ENCODE results near the gene ETS2.

ETS2 gene

DNA sequence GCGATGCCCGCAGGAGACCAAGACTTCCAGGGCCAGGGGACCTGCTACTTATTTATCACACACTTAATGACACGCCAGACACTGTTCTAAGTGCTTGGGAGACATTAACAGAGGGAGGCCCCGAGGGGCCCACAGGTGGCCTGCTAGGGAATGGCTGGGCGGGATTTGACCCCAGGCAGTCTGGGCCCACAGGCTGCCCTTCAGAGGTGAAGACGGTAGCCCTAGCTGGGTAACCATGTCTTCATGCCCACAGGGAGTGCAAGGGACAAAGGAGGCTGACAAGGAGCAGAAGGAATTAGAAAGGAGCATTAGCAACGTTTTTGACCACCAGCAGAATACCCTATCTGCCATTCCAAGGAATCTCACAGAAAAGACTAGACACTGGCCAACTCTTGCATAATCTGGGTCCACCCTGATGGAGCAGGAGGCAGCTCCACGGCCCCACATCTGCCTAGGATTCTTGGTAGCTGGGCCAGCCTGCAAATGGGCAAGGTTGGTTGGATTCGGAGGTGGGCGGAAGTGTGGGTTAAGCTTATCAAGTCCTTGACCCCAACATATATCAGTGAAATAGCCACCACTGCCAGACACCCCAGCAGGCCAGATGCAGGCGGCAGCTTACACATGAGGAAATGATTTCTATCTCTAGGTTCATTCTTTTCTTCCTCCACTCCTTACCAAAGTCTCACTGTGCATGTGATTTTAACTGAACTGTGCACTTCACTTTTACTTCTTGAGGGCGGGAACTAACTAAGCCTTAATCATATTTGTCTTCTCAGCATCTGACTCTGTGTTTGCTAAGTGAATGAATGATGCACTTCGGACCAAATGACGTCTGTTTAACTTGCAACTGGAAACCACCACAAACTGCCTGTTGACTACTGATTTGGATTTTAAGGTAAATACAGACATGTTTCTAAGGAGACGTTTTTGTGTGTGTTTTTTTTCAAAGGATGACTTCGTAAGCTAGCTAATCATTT lies 3.4 kb upstream of the ETS2 start:
- no peak for DNase-seq

DNA sequence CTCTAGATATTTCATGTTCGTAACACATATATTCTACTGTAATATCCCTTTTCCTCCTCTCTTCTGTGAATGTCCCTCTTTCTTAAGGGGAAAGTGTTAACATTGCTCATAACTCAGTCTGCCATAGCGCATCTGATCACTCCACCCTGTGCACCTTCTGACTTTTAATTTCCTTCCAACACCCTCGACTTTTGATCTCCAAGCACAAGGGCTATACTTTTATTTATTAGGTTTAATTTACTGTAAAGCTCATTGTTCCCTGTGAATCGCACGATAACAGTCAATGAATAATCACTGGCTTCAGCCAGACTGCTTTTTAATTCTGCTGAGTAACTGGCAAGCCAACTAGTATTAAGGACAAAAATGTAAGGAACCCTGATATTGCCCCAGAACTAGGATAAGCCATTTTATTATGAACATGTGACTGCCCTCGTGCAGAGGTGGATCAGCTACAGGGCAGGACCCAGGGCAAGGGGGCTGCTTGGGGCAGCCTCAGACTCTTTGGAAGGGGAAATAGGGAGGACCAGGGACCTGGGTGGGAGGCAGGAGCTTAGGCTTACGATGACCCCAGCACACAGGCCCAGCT lies 2.6 kb upstream of the ETS2 start:
- no peak for DNase-seq

DNA sequence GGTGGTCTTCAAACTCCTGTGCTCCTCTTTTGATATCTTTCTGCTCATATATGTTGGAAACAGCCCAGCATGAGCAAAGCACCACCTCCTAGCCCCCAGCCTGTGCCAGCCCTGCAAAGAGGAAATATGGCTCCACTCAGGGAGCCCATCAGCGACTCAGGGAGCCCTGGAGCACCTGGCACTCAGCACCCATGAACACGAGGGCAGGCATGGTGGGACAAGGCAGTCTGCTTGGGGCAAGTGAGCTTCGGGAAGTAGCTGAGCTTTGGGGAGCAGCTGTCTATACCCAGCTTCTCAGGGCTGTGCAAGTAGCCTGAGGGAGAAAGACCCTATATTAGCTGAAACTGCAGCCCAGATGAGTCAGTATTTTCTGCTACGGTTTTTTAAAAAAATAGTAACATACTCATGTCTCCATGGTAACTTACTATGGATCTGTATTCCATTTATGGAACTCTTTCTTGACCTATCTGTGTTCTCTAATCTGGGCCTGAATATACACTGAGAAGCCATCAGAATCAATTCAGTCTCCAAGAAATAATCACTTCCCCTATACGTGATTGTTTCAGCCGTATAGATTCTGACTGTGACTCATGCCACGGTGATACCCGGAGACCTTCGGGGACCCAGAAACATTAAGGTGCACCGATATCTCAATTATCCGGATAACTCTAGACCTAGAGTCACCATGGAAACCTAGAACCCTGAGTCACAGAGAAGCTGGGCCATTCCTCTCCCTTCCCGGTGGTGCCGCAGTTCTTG lies 1.5 kb upstream of the ETS2 start:
- no peak for DNase-seq

DNA sequence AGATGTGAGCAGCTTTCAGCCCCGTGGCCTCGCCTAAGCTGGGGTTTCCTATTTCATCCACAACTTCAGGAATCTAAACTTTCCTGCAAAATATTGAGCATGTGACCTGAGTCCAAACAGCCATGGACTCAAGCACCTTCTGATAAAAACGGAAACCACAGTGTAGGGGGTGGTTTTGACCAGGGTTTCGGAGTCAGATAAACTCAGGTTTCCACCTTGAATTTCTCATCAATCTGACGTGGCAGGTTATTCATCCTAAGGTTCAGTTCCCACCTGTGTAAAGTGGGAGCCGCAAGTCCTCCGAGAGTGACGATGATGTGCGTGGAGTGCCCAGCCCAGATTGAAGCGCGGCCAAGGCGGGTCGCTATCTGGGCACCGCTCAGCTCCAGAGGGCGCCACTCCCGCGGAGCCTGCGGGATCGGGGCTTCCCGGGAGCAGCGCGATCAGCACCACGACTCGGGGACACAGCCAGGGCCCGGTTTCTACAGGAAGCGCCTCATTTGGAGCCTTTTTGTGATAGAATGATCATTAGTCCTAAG lies 871 bp upstream of the ETS2 start:
- DNase-seq = peak; percentile 20

DNA sequence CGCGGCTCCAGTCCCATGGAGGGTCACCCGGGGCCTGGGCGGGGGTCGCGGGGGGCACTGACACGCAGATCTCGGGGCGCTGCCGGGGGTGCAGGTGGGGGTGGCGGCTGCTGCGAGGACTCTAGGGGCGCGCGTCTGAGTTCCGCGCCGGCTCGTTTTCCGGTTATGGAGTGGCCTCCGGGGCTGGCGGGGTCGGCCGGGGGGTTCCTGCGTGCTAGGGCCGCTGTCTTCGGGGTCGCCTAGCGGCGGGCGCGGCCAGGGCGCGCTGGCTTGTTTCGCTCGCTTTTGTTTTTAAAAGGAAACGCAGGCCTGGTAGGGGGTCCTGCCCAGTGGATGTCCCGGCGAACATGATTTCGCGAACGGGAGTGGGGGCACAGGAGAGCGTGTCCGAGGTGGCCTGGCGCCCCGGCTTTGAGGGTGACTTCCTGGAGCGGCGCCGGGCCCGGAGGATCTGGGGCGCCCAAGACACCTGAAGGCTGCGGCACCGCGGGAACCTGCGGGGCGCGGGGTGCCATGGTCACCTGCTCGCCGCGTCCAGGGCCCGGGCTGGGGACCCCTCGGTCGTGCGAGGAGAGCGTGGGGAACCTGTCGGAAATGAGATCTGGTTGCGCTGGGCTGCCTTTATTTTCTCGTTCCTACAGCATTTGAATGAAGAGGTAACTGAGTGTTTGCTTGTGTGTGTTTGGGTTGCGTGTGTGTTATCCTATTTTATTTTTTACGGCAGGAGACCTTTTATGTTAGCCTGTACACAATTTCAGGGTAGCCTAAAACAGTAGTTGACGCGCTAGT lies 618 bp downstream of the ETS2 start:
- no peak for DNase-seq

DNA sequence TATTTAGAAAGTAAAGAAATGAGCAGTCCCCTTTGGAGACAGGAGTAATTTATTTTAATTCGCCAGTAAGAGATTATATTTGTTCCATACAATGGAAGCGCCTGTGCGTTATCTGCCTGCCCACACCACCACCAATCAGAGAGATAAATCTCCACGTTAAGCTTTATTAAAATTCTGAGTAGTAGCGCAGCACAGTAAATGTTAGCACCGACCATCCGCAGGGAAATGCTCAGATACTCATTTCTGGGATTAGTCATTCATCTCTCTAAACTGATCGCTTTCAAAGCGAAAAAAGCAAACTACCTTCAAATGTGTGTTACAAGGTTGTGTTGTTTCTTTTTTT lies 1.2 kb downstream of the ETS2 start:
- DNase-seq = no peak

DNA sequence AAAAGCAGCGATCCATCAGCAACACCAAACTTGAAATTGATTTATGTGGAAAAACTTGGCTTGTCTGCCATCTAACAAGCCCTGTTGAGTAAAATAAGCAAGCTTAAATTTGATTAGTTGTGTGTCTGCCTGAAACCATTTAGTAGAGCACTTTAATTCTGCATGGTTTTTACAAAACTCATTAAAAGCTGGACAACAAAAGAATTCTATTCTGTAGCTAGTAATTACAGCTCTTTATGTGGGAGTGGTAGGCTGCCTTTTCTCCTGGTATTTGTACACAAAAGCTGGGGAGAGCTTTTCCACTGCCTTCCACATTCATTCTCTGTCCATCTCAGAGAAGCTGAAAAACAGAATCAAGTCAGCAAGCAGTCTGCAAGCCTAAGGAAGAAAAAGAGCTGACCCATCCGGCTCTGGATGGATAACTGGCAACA lies 1.7 kb downstream of the ETS2 start:
- no peak for DNase-seq

DNA sequence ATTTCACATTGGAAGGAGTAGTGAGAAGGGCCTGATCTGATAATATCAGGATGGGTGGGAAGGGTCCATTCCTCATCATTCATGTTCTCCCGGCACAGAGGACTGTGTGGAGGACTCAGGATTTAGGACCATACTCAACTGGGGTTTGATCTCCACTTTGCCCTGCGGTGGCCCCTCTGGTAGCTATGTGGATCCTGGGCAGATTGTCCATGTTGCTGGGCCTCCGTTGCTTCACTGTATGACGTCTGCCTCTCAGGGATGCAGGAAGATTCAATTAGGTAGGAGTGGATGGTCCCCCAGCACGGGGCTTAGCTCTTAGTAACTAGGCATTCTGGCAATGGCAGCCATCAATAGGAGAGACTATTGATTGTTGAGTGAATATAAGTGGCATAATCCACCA lies 2.3 kb downstream of the ETS2 start:
- DNase-seq = no peak

DNA sequence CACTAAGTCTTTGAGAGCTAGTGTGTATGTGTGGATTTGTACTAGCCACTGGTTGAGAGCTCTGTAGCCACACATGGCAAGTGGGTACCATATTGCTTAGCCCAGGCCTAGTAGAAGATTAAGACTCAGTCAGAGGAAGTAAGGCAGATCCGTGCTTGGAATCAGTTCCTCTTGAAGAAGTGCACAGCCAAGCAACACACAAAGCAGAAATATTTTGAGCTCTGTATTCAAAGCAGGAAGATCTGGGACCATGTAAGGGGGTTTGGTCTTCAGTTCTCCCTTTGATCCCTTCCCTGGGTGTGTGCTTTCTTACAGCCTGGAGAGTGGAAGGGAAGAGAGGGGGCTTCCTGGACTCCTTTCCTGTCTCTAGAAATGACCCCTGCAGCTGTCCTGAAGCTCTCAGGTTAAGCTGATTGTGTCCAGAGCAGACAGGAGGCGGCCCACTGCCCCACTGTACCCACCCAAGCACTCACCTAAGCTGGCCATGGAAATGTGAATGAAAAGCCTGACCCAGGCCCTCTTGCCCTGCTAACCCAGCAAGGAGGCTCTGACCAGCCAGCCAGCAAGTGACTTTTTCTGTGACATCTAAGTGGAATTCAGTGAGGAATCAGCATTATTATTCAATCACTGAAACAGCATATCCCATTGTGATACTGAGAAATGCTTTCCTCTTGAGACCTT lies 3.6 kb downstream of the ETS2 start:
- no peak for DNase-seq

DNA sequence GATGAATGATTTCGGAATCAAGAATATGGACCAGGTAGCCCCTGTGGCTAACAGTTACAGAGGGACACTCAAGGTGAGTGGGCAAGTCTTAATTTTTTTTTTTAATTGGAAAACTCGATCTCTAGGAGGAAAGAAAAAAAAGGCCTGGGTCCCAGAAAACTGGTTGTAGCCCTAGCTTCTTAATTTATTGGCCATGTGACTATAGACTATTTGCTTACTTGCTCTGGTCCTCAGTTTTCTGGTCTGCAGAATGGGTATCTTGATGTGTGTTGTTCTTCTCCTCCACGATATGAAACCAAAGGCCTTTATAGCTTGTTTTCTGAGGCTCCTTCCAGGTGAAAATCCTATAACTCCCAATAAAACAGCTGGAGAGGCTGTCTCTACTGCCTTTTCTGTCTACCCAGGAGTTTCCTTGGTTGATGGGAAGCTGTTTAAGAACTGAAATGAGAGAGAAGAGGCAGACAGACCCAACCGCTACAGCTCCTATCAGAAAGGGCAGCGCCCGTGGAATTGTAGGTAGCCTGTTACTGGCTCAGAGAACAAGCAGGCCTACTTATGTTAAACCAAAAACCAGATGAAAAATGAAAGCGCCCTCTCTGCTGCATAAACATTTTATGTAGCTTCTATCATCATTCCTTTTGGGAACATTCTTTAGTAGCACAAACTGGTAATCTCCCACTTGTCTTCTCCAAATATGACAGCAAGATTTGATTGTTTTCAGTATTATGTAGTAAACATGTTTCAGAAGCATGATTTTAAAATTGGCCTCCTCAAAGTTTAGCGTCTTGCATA lies 4.5 kb downstream of the ETS2 start:
- no peak for DNase-seq

DNA sequence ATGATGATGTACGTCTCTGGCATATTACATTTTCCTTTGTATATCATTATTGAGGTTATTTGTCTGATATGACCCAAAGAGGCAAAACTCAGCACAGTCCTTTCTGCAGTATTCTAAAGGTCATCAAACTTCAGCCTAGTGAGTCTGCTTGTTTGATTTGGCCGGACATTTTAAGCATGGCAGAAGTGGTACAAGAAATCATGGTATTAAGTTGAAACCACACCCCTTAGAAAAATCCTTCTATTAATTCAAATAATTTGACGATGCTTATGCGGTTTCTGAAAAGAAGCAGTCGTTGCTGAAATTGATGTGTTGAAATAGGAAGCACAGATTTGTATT lies 5.1 kb downstream of the ETS2 start:
- no peak for DNase-seq

DNA sequence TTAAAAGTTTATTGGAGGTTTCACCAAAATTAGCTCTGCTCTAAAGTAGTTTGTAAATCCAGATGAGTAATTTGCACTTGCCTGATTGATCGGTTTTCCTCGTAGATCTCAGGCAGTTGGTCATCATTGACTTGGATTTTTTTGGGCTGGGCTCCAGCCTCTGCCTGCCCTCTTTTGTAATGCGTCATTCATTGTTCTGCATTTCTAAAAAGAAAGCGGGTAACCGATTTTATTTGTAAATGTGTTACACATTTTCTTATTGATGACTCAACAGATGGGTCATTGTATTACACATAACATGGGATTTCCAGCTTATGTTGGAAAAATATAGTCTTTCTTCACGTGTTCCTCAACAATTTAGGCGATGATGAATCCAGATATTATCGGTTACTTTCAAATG lies 5.5 kb downstream of the ETS2 start:
- DNase-seq = no peak

DNA sequence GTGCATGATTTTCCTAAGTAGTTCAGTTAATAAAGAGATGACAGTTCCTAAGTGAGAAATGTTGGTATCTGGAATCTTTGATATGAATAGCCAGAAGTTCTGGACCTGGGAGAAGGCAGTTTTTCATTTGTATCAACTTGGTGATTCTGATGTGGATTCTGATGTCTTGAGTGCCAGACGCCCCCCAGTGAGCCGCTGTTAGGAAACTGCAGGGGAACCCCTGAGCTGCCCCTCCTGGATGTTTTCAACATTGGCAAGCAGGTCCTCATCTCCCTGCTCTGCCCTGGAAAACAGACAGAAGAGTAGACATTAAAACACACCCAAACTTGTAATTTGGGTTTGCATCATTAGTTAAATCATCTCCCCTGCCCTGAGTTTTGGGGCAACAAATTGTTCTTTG lies 7.4 kb downstream of the ETS2 start:
- DNase-seq = no peak

DNA sequence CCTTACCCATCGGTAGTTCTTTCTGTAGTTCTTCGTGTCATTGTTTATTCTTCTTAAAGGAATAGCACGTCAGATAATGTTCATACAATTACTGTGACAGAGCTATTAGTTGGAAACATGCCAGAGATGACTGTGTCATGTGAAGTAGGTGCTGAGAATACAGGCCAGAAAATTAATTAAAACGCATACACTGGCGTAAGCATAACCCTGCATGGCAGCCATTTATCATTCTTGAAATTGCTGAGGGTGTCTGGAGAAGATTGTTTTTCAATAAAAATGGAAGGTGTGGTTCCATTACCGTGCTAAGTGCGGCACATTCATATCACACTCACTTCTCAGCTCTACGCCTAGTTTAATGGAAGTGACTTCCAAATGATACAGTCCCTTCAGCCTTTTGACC lies 7.8 kb downstream of the ETS2 start:
- DNase-seq = no peak

DNA sequence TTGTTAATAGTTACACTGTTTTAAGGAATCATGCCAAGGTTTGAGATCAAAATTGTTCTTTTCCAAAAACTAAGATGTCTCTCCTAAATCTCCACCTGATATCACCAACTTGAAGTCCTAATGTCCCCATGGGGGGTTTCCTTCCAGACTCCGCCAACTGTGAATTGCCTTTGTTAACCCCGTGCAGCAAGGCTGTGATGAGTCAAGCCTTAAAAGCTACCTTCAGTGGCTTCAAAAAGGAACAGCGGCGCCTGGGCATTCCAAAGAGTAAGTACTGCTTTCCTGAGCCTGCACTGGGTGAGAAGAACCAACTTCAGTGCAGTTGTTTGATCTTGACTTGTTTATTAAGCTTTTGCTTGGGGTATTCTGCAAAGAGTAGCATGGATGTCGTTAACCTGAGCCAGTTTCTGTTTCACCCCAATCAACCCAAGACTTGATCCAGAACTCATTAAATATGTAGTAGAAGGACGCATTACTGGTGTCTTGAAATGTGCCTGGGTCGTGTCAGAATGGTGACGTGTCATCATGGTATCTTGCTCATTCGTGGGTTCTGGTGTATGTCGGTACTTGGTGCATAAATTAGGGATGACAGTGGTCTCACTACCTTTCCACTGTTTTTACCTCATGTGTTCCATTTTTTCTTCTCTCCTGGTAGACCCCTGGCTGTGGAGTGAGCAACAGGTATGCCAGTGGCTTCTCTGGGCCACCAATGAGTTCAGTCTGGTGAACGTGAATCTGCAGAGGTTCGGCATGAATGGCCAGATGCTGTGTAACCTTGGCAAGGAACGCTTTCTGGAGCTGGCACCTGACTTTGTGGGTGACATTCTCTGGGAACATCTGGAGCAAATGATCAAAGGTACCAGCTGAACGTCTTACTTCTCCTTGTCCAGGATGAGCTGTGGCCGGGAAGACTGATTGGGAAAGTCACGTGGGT lies 8.7 kb downstream of the ETS2 start:
- no peak for DNase-seq

DNA sequence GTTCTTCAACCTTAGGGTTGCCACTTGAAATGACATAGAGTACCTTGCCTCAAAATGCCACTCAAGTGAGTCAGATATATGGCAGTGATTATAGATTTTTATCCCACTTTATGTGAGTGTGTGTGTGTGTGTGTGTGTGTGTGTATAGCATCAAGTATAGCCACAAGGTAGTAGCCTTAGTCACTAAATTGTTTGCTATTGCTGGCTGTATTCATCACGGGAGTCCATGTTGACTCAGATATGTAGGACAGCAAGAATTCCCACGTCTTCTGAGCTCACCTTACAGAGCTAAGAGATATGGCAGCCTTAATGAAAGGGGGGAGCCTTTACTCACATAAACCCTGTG lies 9.3 kb downstream of the ETS2 start:
- DNase-seq = no peak

DNA sequence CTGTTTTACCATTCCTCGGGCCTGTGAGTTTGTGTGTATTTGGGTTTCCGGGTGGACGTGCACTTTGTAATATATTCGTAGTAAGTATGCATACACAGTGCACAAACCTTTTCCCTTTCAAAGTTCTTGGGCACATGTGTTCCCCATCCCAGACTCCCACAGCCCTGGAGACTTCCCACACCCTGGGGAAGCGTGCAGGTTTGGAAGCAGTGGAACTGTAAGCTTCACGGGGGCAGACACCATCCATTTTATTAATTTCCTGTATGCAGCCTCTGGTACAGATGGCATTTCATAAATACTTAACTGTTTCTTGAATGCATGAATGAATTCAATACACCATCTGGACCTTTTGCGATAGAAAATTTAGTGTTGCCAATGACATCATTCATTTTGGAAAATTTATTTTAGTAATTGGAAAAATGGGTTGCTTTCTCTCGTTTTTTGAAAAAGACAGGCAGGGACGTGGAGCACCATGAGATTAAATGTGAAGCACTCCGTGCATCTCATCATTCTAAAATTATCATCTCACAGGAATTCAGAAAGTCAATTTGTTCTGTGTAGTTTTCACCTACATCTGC lies 10.8 kb downstream of the ETS2 start:
- no peak for DNase-seq

DNA sequence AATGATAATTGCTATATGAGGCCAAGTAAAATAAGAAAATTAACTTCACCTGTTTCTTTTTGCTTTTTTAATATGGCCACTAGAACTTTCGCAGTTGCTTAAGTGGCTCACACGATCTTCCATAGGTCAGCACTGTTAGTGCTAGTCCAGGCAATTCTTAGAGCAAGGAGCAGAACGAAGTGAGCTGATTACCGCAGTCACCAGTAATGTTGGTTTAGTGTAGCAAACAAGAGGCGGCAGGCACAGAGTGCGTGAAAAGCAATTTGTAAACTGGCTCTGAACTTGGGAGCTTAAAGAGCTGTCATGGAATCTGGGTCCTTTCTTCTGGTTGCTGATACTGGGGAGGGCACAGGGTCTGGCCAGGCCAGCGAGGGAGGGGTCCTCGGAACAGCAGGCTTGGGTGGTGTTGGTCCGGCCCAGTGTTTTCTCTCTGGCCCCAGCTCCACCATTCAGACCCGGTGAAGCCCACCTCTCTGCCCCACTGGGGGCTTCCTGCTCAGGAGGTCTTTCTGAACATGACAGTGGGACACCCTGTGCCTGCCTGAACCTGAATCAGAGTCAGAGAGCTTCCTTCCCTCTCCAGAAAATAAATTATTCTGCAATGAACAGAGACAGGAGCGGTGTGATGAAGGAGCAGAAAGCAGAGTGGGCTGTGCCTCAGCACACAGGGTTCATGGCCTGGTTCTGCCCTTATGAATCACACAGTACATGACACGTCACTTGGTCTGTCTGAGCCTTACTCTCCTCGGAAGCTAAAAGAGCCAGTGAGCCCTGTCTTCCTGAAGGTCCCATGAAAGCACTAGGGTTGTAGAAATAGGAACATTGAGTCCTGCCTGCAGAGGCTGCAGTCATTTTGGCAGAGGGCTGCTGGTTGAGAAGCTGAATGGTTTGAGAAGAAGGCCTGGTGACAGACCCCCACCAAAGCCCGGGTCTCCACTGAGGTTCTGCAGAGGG lies 11.9 kb downstream of the ETS2 start:
- no peak for DNase-seq

DNA sequence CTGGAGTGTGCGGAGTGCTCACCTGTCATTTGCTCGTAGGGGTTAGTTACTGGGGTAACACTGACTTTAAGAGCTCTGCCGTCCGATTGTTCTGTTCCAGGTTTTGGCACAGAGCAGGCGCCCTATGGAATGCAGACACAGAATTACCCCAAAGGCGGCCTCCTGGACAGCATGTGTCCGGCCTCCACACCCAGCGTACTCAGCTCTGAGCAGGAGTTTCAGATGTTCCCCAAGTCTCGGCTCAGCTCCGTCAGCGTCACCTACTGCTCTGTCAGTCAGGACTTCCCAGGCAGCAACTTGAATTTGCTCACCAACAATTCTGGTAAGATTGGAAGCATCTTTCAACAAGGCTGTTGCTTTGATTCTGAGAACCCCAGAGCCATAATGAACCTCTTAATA lies 12.6 kb downstream of the ETS2 start:
- DNase-seq = no peak

Measured in DMS79 (cell line).